Pulmonary artery endothelial cell (primary cell): ENCODE results near the gene CALM3. TPM values are rescaled to one million over a fixed set of nuclear protein-coding genes. Genes with fewer than 3 reads are reported as not detected.

Experiments
- DNase-seq: peaks from one replicate; pipeline ENCODE4 v3.0.0-alpha.2; 2011; ENCODE audit warnings: low read depth, low spot score
- total RNA-seq: library from RNA; depleted of rRNA; stranded (reverse); fragments of >200 nt; gene quantifications from 2 replicates; pipeline ENCODE4 v1.2.3, GENCODE V29; 2014

Gene CALM3
- total RNA-seq, 1 donor from 2014 or later, result 175 TPM

DNA sequence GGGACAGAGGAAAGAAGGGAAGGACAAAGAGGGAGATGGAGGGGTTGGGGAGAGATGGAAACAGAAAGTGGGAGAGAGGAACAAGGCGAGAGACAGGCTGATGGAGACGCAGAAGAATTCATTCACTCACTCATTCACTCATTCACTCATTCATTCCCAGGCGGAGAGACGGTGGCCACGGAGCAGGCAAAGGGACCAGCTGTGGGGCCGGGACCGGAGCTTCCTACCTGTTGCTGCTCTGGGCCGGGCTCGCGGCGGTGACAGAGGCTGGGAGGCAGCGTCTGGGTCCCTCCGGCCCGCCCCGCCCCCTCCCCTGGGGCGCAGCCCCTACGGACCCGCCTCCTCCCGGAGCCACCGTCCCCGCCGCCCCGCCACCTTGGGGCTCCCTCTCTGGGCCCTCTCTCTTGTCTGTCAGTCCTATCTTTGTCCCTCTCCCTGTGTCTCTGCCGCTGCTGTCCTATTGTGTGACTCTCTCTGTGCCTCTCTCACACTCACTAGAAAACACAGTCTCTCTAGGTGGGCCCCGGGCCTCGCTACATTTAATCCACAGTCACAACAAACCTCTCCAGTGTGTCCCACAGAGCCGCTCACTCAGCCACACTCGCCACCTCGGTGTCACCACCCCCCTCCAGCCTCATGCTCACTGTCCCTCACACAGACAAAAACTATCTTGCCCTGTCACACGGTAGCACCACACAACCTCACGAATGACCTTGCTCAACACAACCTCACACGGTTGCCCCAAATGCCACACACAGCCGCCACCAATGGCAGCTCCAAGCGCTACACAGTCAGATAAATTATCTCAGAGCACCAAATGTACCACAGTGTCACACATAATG is 35.0 kb downstream of the CALM3 start, which contains the start of gene GNG8:
TSS of gene GNG8 (minus strand) at position 283 of the 842 bp plus-strand sequence. CDS start 1,520 bp downstream, outside the sequence.
- DNase-seq, result no peak

GRCh38 chr19:46637224-46637623 is 36.1 kb downstream of the CALM3 start:
- no peak for DNase-seq

DNA sequence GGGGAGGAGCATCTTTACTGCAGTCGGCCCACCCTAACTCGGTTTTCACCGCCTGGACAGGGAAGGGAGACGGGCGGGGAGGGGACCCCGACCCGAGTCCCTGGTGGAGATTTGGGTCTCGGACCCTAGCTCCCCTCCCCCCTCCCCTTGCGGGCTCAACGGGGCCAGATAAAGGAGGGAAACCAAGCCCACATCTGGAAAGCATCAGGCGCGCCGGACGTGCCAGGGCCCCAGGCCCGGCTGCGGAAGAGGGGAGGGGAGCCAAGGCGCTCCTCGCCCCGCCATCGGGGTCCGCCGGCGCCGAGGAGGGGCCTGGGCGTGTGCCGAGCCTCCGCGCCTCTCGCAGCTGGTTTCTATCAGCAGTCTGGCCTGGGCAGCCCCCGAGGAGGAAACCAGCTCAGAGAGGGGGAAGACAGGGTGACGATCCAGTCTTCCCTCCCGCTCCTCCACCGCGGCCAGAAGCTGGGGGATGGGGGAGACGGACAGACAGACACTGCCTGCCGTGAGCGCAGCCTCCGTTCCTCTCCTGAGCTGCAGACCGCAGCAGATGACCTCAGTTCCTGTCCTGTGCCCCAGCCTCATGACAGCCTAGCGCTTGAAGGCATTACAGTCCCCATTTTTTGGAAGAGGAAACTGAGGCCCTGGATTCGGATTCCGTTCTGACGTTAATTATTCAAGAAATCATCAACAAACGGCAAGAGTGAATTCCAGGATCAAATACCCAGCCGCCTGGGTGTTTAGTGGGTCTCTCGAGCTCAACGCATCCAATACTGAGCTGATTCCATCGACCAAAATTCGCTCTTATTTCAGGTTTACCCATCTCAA is 38.4 kb downstream of the CALM3 start:
- DNase-seq, result no peak

- no peak for DNase-seq
Observed at GRCh38 chr19:46640656-46641055, 39.5 kb downstream of the CALM3 start.

GRCh38 chr19:46644720-46645119 is 43.6 kb downstream of the CALM3 start:
- DNase-seq, result no peak

- no peak for DNase-seq
Observed at GRCh38 chr19:46646402-46646801, 45.3 kb downstream of the CALM3 start.

- DNase-seq, result no peak
Observed at GRCh38 chr19:46648060-46648960, 47.2 kb downstream of the CALM3 start.

GRCh38 chr19:46648961-46649960 is 48.1 kb downstream of the CALM3 start:
- DNase-seq, result no peak

GRCh38 chr19:46650445-46650844 is 49.3 kb downstream of the CALM3 start:
- no peak for DNase-seq

DNA sequence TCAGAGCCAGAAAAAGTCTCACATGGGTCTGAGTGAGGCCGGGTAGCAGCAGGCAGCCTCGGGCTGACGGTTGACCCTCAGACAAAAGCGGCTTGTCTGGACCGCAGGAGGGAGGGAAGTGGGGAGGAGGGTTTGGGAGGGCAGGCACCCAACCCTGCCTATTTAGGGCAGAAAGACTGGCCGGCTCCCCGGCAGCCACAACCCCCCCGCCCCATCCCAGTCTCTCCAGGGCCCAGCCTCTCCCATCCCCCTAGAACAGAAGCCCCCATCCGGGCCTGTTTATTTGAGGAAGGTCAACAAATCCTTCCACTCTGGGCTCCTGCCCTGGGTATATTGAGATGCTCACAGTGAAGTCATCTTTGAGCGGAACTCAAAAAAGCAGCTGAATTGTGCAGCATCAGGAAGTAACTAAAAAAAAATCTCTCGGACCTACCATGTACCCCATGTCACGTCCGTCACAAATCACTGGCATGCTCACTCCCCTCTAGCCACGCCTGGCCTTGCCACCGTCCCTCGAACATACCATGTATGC is 53.6 kb downstream of the CALM3 start:
- DNase-seq, result no peak

DNA sequence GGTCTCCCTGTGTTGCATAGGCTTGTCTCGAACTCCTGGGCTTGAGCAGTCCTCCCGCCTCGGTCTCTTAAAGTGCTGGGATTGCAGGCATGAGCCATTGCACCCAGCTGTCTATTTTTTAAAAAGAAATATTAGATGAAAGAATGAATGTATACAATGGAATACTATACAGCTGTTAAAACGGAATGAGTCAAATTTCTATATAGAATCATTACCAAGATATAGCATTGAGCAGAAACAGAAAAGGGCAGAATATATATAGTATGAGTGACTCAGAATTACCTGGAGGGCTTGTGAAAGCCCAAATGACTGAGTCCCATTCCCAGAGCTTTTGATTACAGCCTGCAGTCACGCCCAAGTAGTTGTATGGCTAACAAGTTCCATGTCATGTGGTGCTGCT is 55.4 kb downstream of the CALM3 start:
- DNase-seq, result no peak

GRCh38 chr19:46659151-46660007 is 58.2 kb downstream of the CALM3 start:
- DNase-seq, result no peak

- DNase-seq, result no peak
Observed at GRCh38 chr19:46660008-46660517, 58.9 kb downstream of the CALM3 start.

Other genes starting within 250 kb of the CALM3 start
- 0.07 and 0.25 TPM in 2 replicates for gene CCDC8, start 187.8 kb upstream of the CALM3 start, total RNA-seq
- gene PNMA8C, start 172.4 kb upstream of the CALM3 start, total RNA-seq, result under 0.01 TPM in 1 of 2 replicates, not detected in the other
- gene PNMA8A, start 129.8 kb upstream of the CALM3 start, total RNA-seq, result 0.20 and 1.7 TPM in 2 replicates
- gene PNMA8B, start 105.5 kb upstream of the CALM3 start, total RNA-seq, result 0.07 and 0.11 TPM in 2 replicates
- gene PTGIR, start 23.8 kb downstream of the CALM3 start, total RNA-seq, result 7.9 and 8.5 TPM in 2 replicates
- not detected in 2 replicates for gene GNG8, start 34.9 kb downstream of the CALM3 start, total RNA-seq
- 0.66 and 1.3 TPM in 2 replicates for gene DACT3, start 59.9 kb downstream of the CALM3 start, total RNA-seq
- 39.4 and 49.7 TPM in 2 replicates for gene PRKD2, start 115.8 kb downstream of the CALM3 start, total RNA-seq
- gene FKRP, start 144.7 kb downstream of the CALM3 start, total RNA-seq, result 15.4 and 21.3 TPM in 2 replicates
- 86.7 and 90.7 TPM in 2 replicates for gene STRN4, start 145.1 kb downstream of the CALM3 start, total RNA-seq
- gene SLC1A5, start 187.3 kb downstream of the CALM3 start, total RNA-seq, result 54.9 and 105 TPM in 2 replicates
- 149 and 203 TPM in 2 replicates for gene AP2S1, start 249.5 kb downstream of the CALM3 start, total RNA-seq